Lower leg skin (tissue), 4 donors: ENCODE measurements around the gene LRP10. TPM values are rescaled to one million over a fixed set of nuclear protein-coding genes. Genes with fewer than 3 reads are reported as not detected.
"Not testable (repeated sequence)": the region's sequence is repeated elsewhere in the genome, so short reads cannot be mapped to it uniquely, and the experiment has no call there.

Source experiments
- DNase-seq, 2 donors: peaks; one replicate each; pipeline ENCODE4 v3.0.0-alpha.2; 2019; ENCODE audit warnings: low spot score in 2 of 2
- H3K4me3 ChIP-seq: fragments of 200-600 bp; sonication (generic); 2 replicates; pipeline ENCODE4 v1.5.1; 2017; ENCODE audit warnings: mild to moderate bottlenecking, low read depth; ENCODE audit not compliant: poor library complexity, severe bottlenecking
- POLR2A ChIP-seq, 2 donors: fragments of 450-650 bp; IDR thresholded peaks; one replicate each; pipeline ENCODE4 v1.6.1; 2016 to 2017; ENCODE audit warnings: antibody characterized with exemption in 2 of 2, mild to moderate bottlenecking in 1 of 2, moderate library complexity in 1 of 2
- WGBS, 2 donors: methylation state at CpG; one replicate each; pipeline ENCODE4 v1.1.5; 2018; 5-methylcytosine and 5-hydroxymethylcytosine counted together
- intact Hi-C: fragments of 100-400 bp; cut with DNase I; formaldehyde crosslinking; loops from one replicate; pipeline ENCODE4 v1.15.0; 2023; ENCODE audit warnings: low total_unique reads
- total RNA-seq, 4 donors: library from RNA; depleted of rRNA; stranded (reverse); fragments of >200 nt; gene quantifications; one replicate each; pipeline ENCODE4 v1.1.0, GENCODE V29; 2016
- TF ChIP-seq, protein P1 (sequence below), 3 donors: fragments of 450-650 bp; IDR thresholded peaks; one replicate each; pipeline ENCODE4 v1.5.1; 2016; ENCODE audit warnings: antibody characterized with exemption in 3 of 3, mild to moderate bottlenecking in 3 of 3, moderate library complexity in 2 of 3

The LRP10 gene
- total RNA-seq, 4 donors from 2014 or later: 148 to 209 (median 167) TPM

DNA sequence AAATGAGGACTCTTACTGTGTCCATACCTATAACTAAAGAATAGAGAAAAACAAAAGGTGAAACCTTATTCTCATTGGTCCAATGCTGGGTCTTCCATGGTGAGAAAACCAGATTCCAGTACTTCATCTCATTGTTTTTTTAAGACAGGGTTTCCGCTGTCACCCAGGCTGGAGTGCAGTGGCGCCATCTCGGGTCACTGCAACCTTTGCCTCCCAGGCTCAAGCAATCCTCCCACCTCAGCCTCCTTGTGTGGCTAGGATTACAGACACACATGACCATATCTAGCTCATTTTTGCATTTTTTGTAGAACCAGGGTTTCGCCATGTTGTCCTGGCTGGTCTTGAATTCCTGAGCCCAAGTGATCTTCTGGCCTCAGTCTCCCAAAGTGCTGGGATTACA is 34.1 kb downstream of the LRP10 start:
- no peak for TF ChIP-seq POLR2A (IDR thresholded peaks at IDR 0.05)
- TF ChIP-seq, protein P1, sequence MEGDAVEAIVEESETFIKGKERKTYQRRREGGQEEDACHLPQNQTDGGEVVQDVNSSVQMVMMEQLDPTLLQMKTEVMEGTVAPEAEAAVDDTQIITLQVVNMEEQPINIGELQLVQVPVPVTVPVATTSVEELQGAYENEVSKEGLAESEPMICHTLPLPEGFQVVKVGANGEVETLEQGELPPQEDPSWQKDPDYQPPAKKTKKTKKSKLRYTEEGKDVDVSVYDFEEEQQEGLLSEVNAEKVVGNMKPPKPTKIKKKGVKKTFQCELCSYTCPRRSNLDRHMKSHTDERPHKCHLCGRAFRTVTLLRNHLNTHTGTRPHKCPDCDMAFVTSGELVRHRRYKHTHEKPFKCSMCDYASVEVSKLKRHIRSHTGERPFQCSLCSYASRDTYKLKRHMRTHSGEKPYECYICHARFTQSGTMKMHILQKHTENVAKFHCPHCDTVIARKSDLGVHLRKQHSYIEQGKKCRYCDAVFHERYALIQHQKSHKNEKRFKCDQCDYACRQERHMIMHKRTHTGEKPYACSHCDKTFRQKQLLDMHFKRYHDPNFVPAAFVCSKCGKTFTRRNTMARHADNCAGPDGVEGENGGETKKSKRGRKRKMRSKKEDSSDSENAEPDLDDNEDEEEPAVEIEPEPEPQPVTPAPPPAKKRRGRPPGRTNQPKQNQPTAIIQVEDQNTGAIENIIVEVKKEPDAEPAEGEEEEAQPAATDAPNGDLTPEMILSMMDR (IDR thresholded peaks at IDR 0.05): no peak
- WGBS, 2 donors: 94 to 95% methylated on average over 4 of the region's 4 CpGs
- intact Hi-C loops: no loop called here
- H3K4me3 ChIP-seq: no peak overlapping the region
- no peak for DNase-seq

DNA sequence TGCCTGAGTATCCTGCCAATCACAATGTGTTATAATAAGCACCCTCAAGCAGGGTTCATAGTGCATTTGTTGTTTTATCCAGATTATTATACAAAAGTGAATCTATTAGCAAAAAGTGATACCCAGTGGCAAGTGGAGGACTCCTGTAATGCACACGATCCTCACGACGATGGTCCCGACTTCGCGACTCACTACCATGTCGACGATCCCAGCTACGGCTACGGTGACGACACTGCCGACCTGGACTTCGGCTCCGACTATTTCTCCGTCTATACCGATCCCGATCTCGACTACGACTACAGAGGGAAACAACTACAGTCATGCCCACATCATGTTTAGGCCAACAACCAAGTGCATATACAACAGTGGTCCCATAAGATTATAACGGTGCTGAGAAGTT is 34.5 kb downstream of the LRP10 start:
- 96 to 97% methylated on average over 20 of the region's 20 CpGs for WGBS, 2 donors
- H3K4me3 ChIP-seq: no peak overlapping the region
- intact Hi-C loops: no loop called here
- DNase-seq: no peak
- no peak for TF ChIP-seq POLR2A (IDR thresholded peaks at IDR 0.05)
- TF ChIP-seq, protein P1 (IDR thresholded peaks at IDR 0.05): no peak

DNA sequence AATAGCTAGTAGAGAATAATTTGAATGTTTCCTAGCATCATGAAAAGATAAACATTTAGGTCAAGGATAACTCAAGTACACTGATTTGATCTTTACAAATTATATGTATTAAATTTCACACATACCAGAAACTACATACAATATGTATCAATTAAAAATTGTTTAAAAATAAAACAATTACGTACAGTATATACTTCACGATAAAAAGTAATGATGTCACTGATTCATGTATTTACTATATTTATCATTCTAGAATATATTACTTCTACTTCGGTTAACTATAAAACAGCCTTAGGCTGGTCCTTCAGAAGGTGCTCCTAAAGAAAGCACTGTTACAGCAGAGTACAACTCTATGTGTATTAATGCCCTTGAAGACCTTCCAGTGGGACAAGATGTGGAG is 35.9 kb downstream of the LRP10 start:
- DNase-seq: no peak
- TF ChIP-seq, protein P1 (IDR thresholded peaks at IDR 0.05): no peak
- no peak for TF ChIP-seq POLR2A (IDR thresholded peaks at IDR 0.05)
- no peak overlapping the region for H3K4me3 ChIP-seq
- intact Hi-C loops: no loop called here
- 87 to 91% methylated on average over 3 of the region's 3 CpGs for WGBS, 2 donors

DNA sequence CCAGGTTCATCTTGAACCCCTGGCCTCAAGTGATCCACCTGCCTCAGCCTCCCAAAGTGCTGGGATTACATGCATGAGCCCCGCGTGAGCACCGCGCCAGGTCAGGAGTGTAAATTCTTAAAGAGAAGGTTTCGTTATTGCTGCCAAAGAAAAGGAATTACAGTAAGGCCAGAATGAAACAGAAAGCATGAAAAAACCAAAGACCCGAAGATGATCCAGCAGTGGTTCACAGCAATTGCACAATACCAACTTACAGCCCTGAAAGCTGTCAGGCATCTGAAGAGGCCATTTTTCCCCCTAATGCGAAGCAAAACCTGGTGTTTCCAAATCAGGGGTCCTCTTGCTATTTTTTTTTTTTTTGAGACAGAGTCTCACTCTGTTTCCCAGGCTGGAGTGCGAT is 37.1 kb downstream of the LRP10 start:
- no peak for TF ChIP-seq POLR2A (IDR thresholded peaks at IDR 0.05)
- TF ChIP-seq, protein P1 (IDR thresholded peaks at IDR 0.05): no peak
- WGBS, 2 donors: 85 to 86% methylated on average over 8 of the region's 8 CpGs
- H3K4me3 ChIP-seq: no peak overlapping the region
- intact Hi-C loops: no loop called here
- DNase-seq: no peak

DNA sequence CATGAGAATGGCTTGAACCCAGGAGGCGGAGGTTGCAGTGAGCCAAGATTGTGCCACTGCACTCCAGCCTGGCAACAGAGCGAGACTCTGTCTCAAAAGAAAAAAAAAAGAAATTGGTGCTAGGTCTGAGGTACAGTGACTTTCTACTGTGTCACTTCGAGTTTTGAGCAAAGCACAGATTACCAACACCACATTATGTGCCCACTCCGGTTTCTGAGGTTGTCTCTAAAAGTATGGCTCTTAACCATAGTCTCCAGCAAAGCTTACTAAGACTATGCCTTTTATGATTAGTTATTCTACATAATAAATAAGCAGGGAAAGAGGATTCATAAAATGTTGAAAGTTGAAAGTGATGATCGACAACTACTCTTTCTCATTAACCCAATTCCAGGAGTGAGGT is 39.4 kb downstream of the LRP10 start:
- no peak for DNase-seq
- no peak for TF ChIP-seq POLR2A (IDR thresholded peaks at IDR 0.05)
- TF ChIP-seq, protein P1 (IDR thresholded peaks at IDR 0.05): no peak
- no peak overlapping the region for H3K4me3 ChIP-seq
- intact Hi-C loops: no loop called here
- WGBS, 2 donors: 89% methylated on average over 5 of the region's 5 CpGs

DNA sequence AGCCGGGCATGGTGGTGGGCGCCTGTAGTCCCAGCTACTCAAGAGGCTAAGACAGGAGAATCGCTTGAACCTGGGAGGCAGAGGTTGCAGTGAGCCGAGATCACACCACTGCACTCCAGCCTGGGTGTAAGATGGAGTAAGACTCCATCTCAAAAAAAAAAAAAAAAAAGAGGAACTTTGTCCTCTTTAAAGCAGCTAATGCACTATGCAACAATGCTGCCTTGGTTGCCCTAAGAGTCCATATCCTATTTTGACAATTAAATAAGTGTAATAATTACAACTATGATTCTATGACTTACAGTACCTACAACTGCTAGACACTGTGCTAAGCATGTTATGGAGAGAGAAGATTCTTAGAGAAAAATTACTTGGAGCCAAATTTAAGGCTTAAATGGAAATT is 43.3 kb downstream of the LRP10 start:
- 97% methylated on average over 4 of the region's 4 CpGs for WGBS, 2 donors
- H3K4me3 ChIP-seq, intact Hi-C loops, DNase-seq: not testable (repeated sequence)
